RWPE1 (cell line): Measurements from ENCODE around the gene MYO1A.

Source experiments
- CTCF ChIA-PET: fragments of 350-600 bp; sonication (Branson Sonifier 250); formaldehyde crosslinking; extraction: SDS; loops from one replicate; lab custom pipeline; 2021; lab: Yijun Ruan, JAX
- POLR2A ChIA-PET: fragments of 400-600 bp; formaldehyde crosslinking; extraction: SDS; loops from one replicate; lab custom pipeline; 2020; ENCODE audit warnings: antibody characterized with exemption; ENCODE audit not compliant: low non-redundant PET; lab: Yijun Ruan, JAX
- DNase-seq: peaks from one replicate; pipeline ENCODE4 v3.0.0; 2012; ENCODE audit warnings: low spot score
- H3K27ac ChIP-seq: fragments of 450-650 bp; 2 replicates; pipeline ENCODE4 v1.5.1; 2017
- TF ChIP-seq, protein P1 (sequence below): fragments of 450-650 bp; conservative IDR thresholded peaks from 2 replicates; pipeline ENCODE4 v1.5.1; 2017; ENCODE audit warnings: low read depth, mild to moderate bottlenecking

Gene MYO1A

GRCh38 chr12:57091638-57092528 is 42.0 kb upstream of the MYO1A start:
- no peak for DNase-seq
- ChIA-PET CTCF (interaction anchor here (0.5 to 2.7 kb wide), 5 partner anchors 19 to 29 kb away, joined by 3 to 15 read pairs (median 7); partner anchors contain the start of gene STAT6), POLR2A (interaction anchor here (0.6 to 3.0 kb wide), 3 partner anchors 13 to 20 kb away, joined by 4 to 11 read pairs (median 7); partner anchors contain the start of gene STAT6)
- H3K27ac ChIP-seq = peak overlapping the region; percentile 100
- TF ChIP-seq, protein P1, sequence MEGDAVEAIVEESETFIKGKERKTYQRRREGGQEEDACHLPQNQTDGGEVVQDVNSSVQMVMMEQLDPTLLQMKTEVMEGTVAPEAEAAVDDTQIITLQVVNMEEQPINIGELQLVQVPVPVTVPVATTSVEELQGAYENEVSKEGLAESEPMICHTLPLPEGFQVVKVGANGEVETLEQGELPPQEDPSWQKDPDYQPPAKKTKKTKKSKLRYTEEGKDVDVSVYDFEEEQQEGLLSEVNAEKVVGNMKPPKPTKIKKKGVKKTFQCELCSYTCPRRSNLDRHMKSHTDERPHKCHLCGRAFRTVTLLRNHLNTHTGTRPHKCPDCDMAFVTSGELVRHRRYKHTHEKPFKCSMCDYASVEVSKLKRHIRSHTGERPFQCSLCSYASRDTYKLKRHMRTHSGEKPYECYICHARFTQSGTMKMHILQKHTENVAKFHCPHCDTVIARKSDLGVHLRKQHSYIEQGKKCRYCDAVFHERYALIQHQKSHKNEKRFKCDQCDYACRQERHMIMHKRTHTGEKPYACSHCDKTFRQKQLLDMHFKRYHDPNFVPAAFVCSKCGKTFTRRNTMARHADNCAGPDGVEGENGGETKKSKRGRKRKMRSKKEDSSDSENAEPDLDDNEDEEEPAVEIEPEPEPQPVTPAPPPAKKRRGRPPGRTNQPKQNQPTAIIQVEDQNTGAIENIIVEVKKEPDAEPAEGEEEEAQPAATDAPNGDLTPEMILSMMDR = no peak

GRCh38 chr12:57090924-57091637 is 41.2 kb upstream of the MYO1A start:
- CTCF ChIA-PET = interaction anchor here (1.1 to 2.7 kb wide), 2 partner anchors 18 to 20 kb away, joined by 7 to 15 read pairs; partner anchors contain the start of gene STAT6
- no peak for DNase-seq
- TF ChIP-seq, protein P1 = no peak
- POLR2A ChIA-PET = interaction anchor here (0.6 to 3.0 kb wide), 2 partner anchors 13 to 20 kb away, joined by 4 to 11 read pairs; partner anchors contain the start of gene STAT6
- peak overlapping the region; percentile 100 for H3K27ac ChIP-seq

- ChIA-PET POLR2A (interaction anchor here (3.0 kb wide), 1 partner anchor 21 kb away, joined by 11 read pairs; the partner anchor contains the start of gene STAT6), CTCF (interaction anchor here (1.1 to 2.7 kb wide), 2 partner anchors 18 to 21 kb away, joined by 7 to 15 read pairs; partner anchors contain the start of gene STAT6)
- TF ChIP-seq, protein P1 = no peak
- no peak for DNase-seq
- H3K27ac ChIP-seq = peak overlapping the region; percentile 100
These were observed 40.6 kb upstream of the MYO1A start for GRCh38 chr12:57090490-57090889.

DNA sequence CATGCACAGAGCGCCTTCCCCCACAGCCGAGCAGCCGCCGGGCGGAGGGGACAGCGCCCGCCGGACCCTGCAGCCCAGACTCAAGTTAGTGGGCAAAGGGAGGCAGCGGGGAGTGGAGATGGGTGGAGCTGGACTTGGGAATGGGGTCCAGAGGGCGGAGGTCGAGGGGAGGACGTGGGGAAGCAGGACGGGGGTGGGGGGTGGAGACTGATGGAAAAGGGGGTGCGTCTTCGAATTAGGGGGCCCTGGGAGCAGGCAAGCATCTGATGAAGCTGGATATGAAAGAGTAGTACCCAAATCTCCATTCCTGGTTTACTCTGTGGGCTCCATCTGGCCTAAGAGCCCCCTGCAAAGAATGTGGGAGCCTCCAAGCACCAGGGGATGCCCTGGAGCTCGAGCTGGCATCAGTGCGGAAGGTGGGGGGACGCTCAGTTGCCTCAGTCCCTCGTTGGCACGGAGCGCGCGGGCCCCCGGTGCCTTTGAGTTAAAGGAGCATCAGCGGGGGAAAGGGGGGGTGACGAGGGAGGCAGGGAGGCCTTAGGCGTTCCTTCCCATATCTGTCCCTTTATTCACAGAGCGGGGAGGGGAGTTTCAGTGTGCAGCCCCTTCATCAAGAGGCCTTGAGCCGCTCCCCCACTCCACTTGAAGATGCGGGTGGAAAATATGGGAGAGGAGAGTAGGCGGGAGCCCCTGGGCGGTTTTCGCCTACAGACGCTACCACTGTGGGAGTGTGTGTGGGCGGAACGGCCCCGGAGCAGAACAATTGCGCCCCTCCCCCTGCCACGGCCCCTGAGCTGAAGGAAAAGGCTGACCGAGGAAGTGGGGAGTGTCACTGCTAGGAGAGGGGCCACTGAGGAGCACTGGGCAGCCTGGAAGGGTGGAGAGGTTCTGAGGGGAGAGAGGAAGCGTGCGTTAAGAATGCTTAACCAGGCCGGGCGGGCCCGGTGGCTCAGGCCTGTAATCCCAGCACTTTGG is 39.6 kb upstream of the MYO1A start:
- TF ChIP-seq, protein P1 = no peak
- DNase-seq = no peak

GRCh38 chr12:57088354-57089270 is 38.7 kb upstream of the MYO1A start, which contains the start of gene NAB2:
Gene NAB2 (plus strand): TSS chr12:57089114. CDS start chr12:57089272, 158 bp downstream.
- ChIA-PET POLR2A (interaction anchor here (0.6 to 2.9 kb wide), 3 partner anchors 14 to 96 kb away, joined by 4 to 37 read pairs (median 8); partner anchors contain the start of gene STAT6), CTCF (interaction anchor here (0.7 to 2.7 kb wide), 3 partner anchors 19 to 495 kb away, joined by 3 to 15 read pairs (median 6); partner anchors contain the start of gene STAT6)
- TF ChIP-seq, protein P1 = no peak
- DNase-seq = peak; percentile 79
- peak within 1 kb of the TSS; percentile 100 for H3K27ac ChIP-seq

More for the DNA sequence above, 39.6 kb upstream of the MYO1A start:
- ChIA-PET POLR2A (interaction anchor here (3.0 kb wide), 1 partner anchor 22 kb away, joined by 11 read pairs; the partner anchor contains the start of gene STAT6), CTCF (interaction anchor here (2.7 kb wide), 1 partner anchor 22 kb away, joined by 15 read pairs; the partner anchor contains the start of gene STAT6)
- peak overlapping the region; percentile 100 for H3K27ac ChIP-seq
